HL-60/S4 treated with retinoic acid at 250 ng/mL for 4 days and 3 days (cell line): ENCODE measurements around the gene SLC39A5.
"Not testable (repeated sequence)": the region's sequence is repeated elsewhere in the genome, so short reads cannot be mapped to it uniquely, and the experiment has no call there.

Experiments used
- in situ Hi-C: fragments of 300-500 bp; cut with MboI; formaldehyde crosslinking; loops from 2 replicates; pipeline ENCODE4 v1.7.0; 2022; ENCODE audit warnings: low sequenced_read_pairs

Gene SLC39A5, protein sequence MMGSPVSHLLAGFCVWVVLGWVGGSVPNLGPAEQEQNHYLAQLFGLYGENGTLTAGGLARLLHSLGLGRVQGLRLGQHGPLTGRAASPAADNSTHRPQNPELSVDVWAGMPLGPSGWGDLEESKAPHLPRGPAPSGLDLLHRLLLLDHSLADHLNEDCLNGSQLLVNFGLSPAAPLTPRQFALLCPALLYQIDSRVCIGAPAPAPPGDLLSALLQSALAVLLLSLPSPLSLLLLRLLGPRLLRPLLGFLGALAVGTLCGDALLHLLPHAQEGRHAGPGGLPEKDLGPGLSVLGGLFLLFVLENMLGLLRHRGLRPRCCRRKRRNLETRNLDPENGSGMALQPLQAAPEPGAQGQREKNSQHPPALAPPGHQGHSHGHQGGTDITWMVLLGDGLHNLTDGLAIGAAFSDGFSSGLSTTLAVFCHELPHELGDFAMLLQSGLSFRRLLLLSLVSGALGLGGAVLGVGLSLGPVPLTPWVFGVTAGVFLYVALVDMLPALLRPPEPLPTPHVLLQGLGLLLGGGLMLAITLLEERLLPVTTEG

DNA sequence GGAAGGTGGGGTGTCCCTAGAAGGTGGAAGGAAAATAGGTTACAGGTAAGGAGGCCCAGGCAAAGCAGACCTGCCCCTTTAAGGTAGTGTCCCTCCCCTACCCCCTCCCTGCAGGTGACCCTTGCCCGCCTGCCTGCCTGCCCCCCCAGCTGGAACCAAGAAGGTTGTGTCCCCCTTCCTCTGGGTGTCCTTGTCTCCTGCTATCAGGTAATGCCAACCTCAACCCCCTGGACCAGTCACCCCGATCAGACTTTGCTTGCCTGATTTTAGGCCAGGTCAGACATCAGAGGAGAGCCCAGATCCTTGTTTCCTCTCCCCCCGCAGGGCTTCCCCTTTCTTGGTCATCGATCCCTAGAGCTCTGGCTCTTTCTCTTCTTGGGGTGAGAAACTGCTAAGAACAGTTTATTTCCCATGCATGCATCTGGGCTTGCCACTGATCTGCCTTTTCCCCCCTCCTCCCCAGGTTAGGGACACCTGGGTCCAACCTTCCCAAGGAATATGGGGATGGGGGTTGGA lies at the start of gene SLC39A5:
Gene SLC39A5, plus strand, starts transcription at position 136 of the 516 bp plus-strand sequence. CDS start 1,224 bp downstream, outside the sequence.
- in situ Hi-C loops, result no loop called here

DNA sequence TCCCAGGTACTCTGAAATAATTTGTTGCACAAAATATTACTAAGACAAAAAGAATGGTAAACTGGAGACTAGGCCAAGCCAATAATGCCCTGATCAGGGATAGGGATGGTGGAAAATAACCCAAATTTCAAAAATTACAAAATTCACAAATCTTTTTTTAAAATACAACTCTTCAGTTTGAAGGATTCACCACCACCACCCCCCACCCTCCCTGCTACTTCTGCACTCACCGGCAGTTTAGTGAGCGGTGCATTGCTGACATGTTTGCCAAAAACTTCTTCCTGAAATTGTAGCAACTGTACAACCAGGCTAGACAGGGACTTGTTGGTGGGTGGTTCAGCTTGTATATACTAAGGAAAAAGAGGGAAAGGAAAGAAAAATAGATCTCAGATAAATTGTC lies 42.9 kb upstream of the SLC39A5 start:
- in situ Hi-C loops, result no loop called here

- in situ Hi-C loops, result no loop called here
These were observed 41.6 kb upstream of the SLC39A5 start for GRCh38 chr12:56188131-56188777.

- in situ Hi-C loops, result no loop called here
These were observed 41.1 kb upstream of the SLC39A5 start for GRCh38 chr12:56188778-56189098.

DNA sequence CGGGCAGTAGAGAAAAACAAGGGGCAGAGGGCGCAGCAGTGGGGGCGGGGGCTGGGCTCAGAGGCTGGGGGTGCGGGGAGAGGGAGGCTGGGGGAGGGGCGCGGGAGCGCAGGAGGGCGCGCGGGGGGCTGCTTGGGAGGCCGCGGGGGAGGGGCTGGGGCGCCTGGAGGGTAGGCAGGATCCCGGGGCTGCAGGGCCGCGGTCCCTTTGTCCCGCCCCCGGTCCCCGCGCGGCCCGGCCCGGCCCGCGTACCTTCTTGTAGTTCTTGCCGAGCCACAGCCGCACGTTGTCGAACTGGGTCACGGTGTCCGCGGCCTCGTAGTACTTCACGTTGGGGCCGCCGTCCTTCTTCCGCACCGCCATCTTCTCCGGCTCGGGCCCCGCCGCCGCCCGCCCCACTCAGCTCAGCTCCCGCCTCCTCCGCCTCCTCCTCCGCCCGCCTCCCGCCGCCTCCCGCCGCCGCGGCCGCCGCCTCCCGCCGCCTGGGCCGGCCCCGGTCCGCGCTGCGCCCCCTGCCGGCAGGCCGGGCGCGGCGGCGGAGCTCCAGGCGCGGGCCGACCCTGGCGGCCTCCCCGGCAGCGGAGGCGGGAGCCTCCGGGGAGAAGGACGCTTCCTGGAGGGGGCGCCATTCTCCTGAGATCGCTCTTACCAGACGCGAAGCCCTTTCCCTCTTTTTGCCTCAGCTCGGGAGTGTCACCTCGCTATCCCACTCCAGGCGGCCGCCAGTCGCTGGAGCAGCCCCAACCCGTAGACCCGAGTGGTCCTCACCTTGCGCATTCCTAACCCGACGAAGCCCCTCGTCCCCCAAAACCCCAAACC lies 40.5 kb upstream of the SLC39A5 start, which contains the start of gene SMARCC2:
Gene SMARCC2, minus strand, starts transcription at position 385 of the 819 bp plus-strand sequence. Its CDS starts 22 bp downstream, at position 363.
- in situ Hi-C loops, result no loop called here

DNA sequence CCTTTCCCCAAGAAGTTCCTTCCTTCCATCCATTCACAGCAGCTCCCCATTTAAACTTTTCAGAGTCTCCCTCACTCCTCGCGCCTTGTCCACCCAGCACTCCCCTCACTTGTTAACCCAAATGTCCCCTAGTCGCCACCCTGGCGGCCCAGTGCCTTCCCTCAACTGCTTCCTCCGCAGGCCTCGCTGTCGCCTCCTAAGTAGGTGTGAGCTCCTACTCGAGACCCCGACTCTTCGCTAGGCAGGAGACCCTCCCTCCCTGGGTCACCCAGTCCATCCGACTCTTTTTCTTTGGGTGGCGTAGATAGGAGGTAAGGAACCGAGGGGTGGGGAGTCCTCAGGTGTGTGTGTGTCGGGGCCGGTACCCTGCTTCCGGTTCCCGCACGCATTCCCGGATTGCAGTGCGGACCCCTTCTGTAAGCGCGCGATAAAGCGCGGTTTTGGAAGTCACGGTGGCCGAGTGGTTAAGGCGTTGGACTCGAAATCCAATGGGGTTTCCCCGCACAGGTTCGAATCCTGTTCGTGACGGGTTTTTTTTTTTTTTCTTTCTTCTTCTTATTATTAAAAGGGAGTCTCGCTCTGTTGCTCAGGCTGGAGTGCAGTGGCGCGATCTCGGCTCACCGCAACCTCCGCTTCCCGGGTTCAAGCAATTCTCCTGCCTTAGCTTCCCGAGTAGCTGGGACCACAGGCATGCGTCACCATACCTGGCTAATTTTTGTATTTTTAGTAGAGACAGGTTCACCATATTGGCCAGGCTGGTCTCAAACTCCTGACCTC lies 39.7 kb upstream of the SLC39A5 start:
- in situ Hi-C loops, result no loop called here

DNA sequence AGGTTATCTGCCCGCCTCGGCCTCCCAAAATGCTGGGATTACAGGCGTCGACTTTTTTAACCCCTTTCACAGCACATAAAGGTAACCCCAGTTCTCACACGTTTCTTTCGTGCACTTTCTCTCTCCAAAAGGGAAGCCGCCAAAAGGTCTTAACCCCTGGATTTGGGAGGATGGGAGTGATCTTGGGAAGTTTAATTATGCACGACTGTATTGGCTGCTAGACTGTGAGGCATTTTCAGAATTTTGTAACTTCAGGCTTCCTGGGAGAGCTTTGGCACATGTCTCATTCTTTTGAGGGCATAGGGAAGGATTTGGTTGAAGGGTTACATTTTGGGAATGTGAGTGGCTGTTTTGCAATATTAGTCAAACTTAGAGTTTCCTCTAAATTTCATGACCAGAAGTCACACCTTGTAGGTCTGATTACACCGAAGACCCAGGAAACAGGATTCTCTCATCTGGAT lies 39.1 kb upstream of the SLC39A5 start:
- in situ Hi-C loops, result no loop called here

DNA sequence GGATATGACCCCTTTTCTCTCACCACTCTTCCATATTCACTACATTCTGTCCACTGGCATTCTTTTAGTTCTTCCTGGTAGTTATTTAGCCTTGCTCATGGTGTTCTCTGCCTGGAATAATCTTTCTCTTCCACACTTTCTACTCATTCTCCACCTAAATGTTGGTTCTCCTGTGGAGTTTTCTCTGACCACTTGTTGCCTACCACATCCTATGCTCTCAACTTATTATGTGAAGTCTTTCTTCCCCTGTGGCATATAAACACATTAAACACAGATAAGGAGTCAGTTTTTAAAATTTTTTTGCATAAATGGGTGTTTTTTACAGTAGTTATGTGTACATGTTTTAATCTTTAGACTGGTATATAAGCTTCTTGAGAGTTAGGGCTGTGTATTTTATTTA lies 37.3 kb upstream of the SLC39A5 start:
- in situ Hi-C loops, result no loop called here

GRCh38 chr12:56193025-56193578 lies 36.7 kb upstream of the SLC39A5 start:
- in situ Hi-C loops, result no loop called here

DNA sequence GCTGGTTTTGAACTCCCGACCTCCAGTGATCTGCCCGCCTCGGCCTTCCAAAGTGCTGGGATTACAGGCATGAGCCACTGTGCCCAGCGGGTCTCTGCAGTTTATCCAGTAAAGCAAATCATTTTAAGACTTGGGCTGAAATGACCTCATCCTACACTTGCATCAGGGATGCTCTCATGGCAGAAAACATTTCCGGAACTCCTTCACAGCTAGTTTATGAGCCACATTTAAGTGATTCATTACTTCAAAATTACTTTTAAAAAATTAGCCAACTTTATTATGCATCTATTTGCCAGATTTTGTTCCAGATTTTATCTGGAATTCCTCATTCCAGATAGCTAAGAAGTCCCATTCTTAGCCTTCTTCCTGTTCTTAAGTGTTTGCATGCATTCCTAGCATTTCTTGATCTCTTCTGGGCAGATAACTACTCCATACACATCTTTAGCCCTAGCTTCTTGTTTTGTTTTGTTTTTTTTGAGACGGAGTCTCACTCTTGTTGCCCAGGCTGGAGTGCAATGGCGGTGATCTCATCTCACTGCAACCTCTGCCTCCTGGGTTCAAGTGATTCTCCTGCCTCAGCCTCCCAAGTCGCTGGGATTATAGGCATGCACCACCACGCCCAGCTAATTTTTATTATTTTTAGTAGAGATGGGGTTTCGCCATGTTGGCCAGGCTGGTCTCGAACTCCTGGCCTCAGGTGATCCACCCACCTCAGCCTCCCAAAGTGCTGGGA lies 32.9 kb upstream of the SLC39A5 start:
- in situ Hi-C loops, result not testable (repeated sequence)

DNA sequence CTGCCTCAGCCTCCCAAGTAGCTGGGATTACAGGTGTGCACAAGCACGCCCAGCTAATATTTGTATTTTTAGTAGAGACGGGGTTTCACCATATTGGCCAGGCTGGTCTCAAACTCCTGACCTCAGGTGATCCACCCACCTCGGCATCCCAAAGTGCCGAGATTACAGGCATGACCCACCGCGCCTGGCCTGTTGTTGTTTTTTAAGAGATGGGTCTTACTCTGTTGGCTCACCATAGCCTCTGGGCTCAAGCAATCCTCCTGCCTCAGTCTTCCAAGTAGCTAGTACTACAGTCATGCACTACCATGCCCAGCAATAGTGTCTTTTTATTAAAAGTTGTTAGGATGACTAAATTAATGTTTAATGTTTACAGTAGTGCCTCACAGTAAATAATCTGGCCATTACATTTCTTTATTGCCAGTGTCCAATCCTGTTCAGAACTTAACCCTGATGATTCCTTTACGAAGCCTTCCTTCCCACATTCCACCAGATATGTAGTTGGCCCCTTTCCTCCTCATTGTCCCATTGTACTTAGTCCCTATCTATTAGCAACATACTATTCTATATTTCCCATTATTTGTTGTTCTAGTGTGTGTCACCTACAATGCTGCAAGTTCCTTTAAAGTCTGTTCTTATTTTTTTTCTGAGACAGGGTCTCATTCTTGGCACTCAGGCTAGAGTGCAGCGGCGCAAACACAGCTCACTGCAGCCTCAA lies 31.8 kb upstream of the SLC39A5 start:
- in situ Hi-C loops, result no loop called here

- in situ Hi-C loops, result no loop called here
These were observed 31.0 kb upstream of the SLC39A5 start for GRCh38 chr12:56198836-56199235.

- in situ Hi-C loops, result no loop called here
These were observed 27.5 kb upstream of the SLC39A5 start for GRCh38 chr12:56202366-56202765.

DNA sequence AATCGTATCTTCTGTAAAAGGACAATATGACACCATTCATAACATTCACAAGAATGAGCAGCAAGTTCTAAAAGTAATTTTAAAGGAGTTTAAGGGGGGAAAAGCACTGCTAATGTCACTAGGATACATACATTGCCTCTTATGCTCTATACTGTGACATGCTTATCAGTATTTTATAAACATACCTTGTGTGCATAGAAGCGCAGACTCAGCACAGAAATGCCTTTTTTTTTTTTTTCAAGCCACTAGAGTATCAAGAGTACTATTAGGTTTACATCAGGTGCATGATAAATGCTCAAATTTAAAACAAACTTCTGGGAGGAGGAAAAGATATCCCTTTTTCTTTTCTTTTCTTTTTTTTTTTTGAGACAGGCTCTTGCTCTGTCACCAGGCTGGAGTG lies 27.0 kb upstream of the SLC39A5 start:
- in situ Hi-C loops, result no loop called here

DNA sequence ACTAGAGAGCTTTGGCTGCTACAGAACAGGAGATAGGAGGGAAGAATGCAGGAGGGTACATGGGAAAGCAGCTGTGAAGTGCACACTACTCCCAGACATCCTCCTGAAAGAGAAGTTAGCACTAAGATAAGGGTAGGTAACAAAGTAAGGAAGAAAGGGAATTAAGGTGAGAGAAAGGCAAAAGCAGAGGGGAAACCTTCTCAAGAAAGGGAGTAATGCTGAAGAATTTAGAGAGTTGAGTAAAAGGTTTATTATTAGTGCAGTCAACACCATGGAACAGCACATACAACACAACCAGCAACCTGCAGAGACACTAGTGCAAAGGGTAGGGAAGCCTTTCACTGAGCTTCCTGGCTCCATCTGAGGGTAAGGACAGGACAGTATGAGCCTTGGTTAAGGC lies 25.6 kb upstream of the SLC39A5 start:
- in situ Hi-C loops, result no loop called here

GRCh38 chr12:56205445-56205844 lies 24.4 kb upstream of the SLC39A5 start:
- in situ Hi-C loops, result no loop called here

- in situ Hi-C loops, result no loop called here
These were observed 23.2 kb upstream of the SLC39A5 start for GRCh38 chr12:56206452-56207166.

DNA sequence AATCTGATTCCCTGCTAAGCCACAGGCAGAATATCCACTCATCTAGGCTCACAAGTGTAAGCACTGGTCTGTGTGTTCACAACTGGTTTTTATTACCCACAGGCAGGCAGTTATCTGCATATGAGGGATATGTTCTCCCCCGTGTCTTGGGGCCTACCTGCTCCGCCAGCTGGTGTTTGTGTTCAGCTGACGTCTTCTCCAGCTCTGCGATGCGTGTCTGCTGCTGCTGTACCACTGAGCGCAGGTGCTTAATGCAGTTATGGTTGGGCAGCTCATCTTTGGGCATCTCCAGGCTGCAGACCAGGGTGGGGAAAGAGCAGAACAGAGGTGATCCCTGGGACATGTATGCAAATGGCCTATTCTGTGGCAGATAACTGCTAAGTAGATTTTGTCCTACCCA lies 21.8 kb upstream of the SLC39A5 start:
- in situ Hi-C loops, result no loop called here
